ENCODE measurements around the gene RBM39. TPM values are rescaled to one million over a fixed set of nuclear protein-coding genes. Genes with fewer than 3 reads are reported as not detected.

Gene RBM39
- total RNA-seq, 1 experiment from 2014 or later = 347 TPM

DNA sequence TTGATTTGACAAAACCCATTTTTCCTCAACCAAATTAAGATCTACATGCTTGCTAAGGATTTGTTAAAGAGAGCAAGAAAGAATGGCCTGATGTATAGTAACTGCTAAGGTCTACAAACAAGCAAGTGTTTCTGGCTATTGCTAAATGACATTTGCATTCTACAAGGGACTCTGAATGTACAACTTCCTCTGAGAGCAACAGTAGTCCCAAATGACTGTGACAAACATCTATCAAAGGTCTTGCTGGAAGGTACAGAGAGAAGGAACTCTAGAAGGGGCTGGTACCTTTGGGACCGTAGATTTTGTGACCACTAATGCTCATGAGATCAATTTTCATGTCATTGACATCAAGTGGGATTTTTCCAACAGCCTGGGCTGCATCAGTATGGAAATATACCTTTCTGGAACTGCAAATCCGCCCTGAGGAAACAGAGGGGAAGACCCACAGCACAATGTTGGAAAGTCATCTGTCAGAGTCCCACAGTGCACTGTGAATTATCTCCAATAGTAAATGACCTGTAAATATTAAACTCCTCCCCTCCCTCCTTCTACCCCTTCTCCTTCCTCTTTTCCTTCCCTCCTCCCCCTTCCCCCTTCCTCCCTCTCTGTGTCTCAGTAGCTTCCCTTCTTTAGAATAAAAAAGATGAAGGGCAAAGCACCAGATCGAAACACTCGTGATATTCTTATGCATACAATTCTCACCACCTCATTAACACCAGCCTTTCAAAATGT, 61.4 kb downstream of the RBM39 start:
- TF ChIP-seq, protein P1, sequence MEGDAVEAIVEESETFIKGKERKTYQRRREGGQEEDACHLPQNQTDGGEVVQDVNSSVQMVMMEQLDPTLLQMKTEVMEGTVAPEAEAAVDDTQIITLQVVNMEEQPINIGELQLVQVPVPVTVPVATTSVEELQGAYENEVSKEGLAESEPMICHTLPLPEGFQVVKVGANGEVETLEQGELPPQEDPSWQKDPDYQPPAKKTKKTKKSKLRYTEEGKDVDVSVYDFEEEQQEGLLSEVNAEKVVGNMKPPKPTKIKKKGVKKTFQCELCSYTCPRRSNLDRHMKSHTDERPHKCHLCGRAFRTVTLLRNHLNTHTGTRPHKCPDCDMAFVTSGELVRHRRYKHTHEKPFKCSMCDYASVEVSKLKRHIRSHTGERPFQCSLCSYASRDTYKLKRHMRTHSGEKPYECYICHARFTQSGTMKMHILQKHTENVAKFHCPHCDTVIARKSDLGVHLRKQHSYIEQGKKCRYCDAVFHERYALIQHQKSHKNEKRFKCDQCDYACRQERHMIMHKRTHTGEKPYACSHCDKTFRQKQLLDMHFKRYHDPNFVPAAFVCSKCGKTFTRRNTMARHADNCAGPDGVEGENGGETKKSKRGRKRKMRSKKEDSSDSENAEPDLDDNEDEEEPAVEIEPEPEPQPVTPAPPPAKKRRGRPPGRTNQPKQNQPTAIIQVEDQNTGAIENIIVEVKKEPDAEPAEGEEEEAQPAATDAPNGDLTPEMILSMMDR (conservative IDR thresholded peaks at IDR 0.05) = no peak
- H3K4me1 ChIP-seq (ENCODE audit: insufficient read depth, low read length) = no peaks in the 10 kb centered on the region
- H4K20me1 ChIP-seq (ENCODE audit: control insufficient read depth, insufficient read depth, insufficient read length) = no peaks in the 10 kb centered on the region
- no peak overlapping the region for H3K56ac ChIP-seq (ENCODE audit: insufficient read length, low read depth, low read length)
- no peaks in the 10 kb centered on the region for H3K79me1 ChIP-seq (ENCODE audit: insufficient read depth, low read depth, low read length, poor library complexity, severe bottlenecking)
- H3K9ac ChIP-seq (ENCODE audit: extremely low read depth, insufficient read length, low read length) = no peak overlapping the region
- peaks cover 0 to 3% of the 10 kb centered on the region in 2 experiments; a peak in 1 of 4 replicates for H3K4me1 Mint-ChIP-seq
- no peak overlapping the region for H4K8ac ChIP-seq (replicated peaks; ENCODE audit: insufficient read length, low read depth, low read length)
- H4K5ac ChIP-seq (ENCODE audit: insufficient read length, low read depth, low read length) = no peak overlapping the region
- H3K4me2 ChIP-seq (ENCODE audit: insufficient read depth, insufficient read length, low read length) = no peak overlapping the region
- H3K9me3 Mint-ChIP-seq = no peaks in the 10 kb centered on the region
- H3K27me3 ChIP-seq (ENCODE audit: insufficient read depth, low read length) = no peaks in the 10 kb centered on the region
- no peak overlapping the region for H3K23ac ChIP-seq (ENCODE audit: insufficient read length, low read depth, low read length)
- H2BK15ac ChIP-seq (ENCODE audit: low read depth, low read length) = no peak overlapping the region
- no peak overlapping the region for H2AK5ac ChIP-seq (ENCODE audit: insufficient read length, low read length)
- H3K4me3 Mint-ChIP-seq = no peak overlapping the region
- H2BK12ac ChIP-seq (ENCODE audit: insufficient read length, low read depth, low read length) = no peak overlapping the region
- no peaks in the 10 kb centered on the region for H3K9me3 ChIP-seq (ENCODE audit: control insufficient read depth, low read depth, low read length)
- H4K91ac ChIP-seq (ENCODE audit: insufficient read length, low read depth, low read length) = no peak overlapping the region
- no peak overlapping the region for H2BK20ac ChIP-seq (ENCODE audit: low read depth, low read length, poor library complexity, severe bottlenecking)
- no peak overlapping the region for H3K27ac ChIP-seq (ENCODE audit: insufficient read length, low read depth, low read length)
- H2BK120ac ChIP-seq (ENCODE audit: low read depth, low read length, poor library complexity, severe bottlenecking) = no peak overlapping the region
- H3K18ac ChIP-seq (ENCODE audit: insufficient read length, low read depth, low read length) = no peak overlapping the region
- H3K36me3 Mint-ChIP-seq (ENCODE audit: insufficient read depth in 1 of 3, low read depth in 3 of 3) = peaks cover 0 to 5% (median 4%) of the 10 kb centered on the region in 3 experiments; a peak in 3 of 7 replicates
- no peaks in the 10 kb centered on the region for H3K27me3 Mint-ChIP-seq (ENCODE audit: low read depth)
- H3K79me2 ChIP-seq (ENCODE audit: insufficient read depth, low read length) = no peaks in the 10 kb centered on the region
- no CpG with 5 or more reads among the region's 4 CpGs for WGBS (ENCODE audit: extremely low coverage, insufficient read length, low lambda C conversion rate)
- H3T11ph ChIP-seq (ENCODE audit: low read length) = no peak overlapping the region
- no peak overlapping the region for H3K4ac ChIP-seq (ENCODE audit: low read depth, low read length)
- H2BK5ac ChIP-seq (ENCODE audit: insufficient read length, low read length) = no peak overlapping the region
- no peak for DNase-seq
- H2AFZ ChIP-seq (ENCODE audit: low read length) = no peak overlapping the region
- peak overlapping the region in 1 of 3 experiments; percentile 55; a peak in 2 of 7 replicates for H3K27ac Mint-ChIP-seq
- H3K14ac ChIP-seq (ENCODE audit: insufficient read depth, low read length) = no peak overlapping the region
- H3K23me2 ChIP-seq (ENCODE audit: insufficient read length, low read depth, low read length, poor library complexity, severe bottlenecking) = no peaks in the 10 kb centered on the region

All from H9 (cell line).